NCI-H1105 treated with DMSO at 0.1 percent for 48 hours (cell line): Measurements from ENCODE around the gene SFRP4.
"Not testable (repeated sequence)": the region's sequence is repeated elsewhere in the genome, so short reads cannot be mapped to it uniquely, and the experiment has no call there.

Source experiments
- DNase-seq: peaks from one replicate; lab custom pipeline; 2025; lab: John Stamatoyannopoulos, UW

Gene SFRP4

GRCh38 chr7:37916673-37917660 is at the start of gene SFRP4:
SFRP4 (minus strand) TSS chr7:37916817; CDS start chr7:37916537, 280 bp downstream.
- peak; percentile 61 for DNase-seq

- no peak for DNase-seq
Observed at GRCh38 chr7:37964196-37964595, 47.6 kb upstream of the SFRP4 start.

- no peak for DNase-seq
Observed at GRCh38 chr7:37961251-37961650, 44.6 kb upstream of the SFRP4 start.

- no peak for DNase-seq
Observed at GRCh38 chr7:37960483-37960882, 43.9 kb upstream of the SFRP4 start.

GRCh38 chr7:37957221-37957970 is 40.8 kb upstream of the SFRP4 start:
- DNase-seq = no peak

- DNase-seq = no peak
Observed at GRCh38 chr7:37956791-37957190, 40.2 kb upstream of the SFRP4 start.

GRCh38 chr7:37954217-37954616 is 37.6 kb upstream of the SFRP4 start:
- not testable (repeated sequence) for DNase-seq

- no peak for DNase-seq
Observed at GRCh38 chr7:37952240-37952639, 35.6 kb upstream of the SFRP4 start.

- no peak for DNase-seq
Observed at GRCh38 chr7:37947941-37948210, 31.3 kb upstream of the SFRP4 start.

- no peak for DNase-seq
Observed at GRCh38 chr7:37947138-37947940, 30.7 kb upstream of the SFRP4 start.

- no peak for DNase-seq
Observed at GRCh38 chr7:37945336-37945735, 28.7 kb upstream of the SFRP4 start.

GRCh38 chr7:37944737-37945054 is 28.1 kb upstream of the SFRP4 start:
- no peak for DNase-seq

- DNase-seq = no peak
Observed at GRCh38 chr7:37943905-37944736, 27.5 kb upstream of the SFRP4 start.

GRCh38 chr7:37942934-37943610 is 26.5 kb upstream of the SFRP4 start:
- DNase-seq = no peak

- DNase-seq = no peak
Observed at GRCh38 chr7:37933018-37933566, 16.5 kb upstream of the SFRP4 start.

- no peak for DNase-seq
Observed at GRCh38 chr7:37932543-37932942, 15.9 kb upstream of the SFRP4 start.

- no peak for DNase-seq
Observed at GRCh38 chr7:37930226-37930948, 13.8 kb upstream of the SFRP4 start.

- DNase-seq = no peak
Observed at GRCh38 chr7:37928878-37929277, 12.3 kb upstream of the SFRP4 start.

- DNase-seq = no peak
Observed at GRCh38 chr7:37927773-37928444, 11.3 kb upstream of the SFRP4 start.
